ENCODE measurements around the gene SNED1.

- no peak for TF ChIP-seq EZH2 (IDR thresholded peaks at IDR 0.05; ENCODE audit: low read depth, unreplicated experiment)
- no peak for TF ChIP-seq CTCF (conservative IDR thresholded peaks at IDR 0.05; ENCODE audit: low read depth in 2 of 2)
- TF ChIP-seq REST (IDR thresholded peaks at IDR 0.05; ENCODE audit: unreplicated experiment) = no peak
- TF ChIP-seq JUNB (IDR thresholded peaks at IDR 0.05; ENCODE audit: unreplicated experiment) = no peak
- TF ChIP-seq POLR2AphosphoS5 (IDR thresholded peaks at IDR 0.05; ENCODE audit: low read depth) = no peak
- TF ChIP-seq EZH2phosphoT487 (IDR thresholded peaks at IDR 0.05; ENCODE audit: unreplicated experiment) = no peak
- no peak for TF ChIP-seq CREB1 (CRISPR knock-in tag; IDR thresholded peaks at IDR 0.05; ENCODE audit: low read depth)
- no peak for TF ChIP-seq ETS1 (IDR thresholded peaks at IDR 0.05)
- TF ChIP-seq ZNF462 (CRISPR knock-in tag; IDR thresholded peaks at IDR 0.05) = no peak
- no peak for TF ChIP-seq ZNF114 (CRISPR knock-in tag; IDR thresholded peaks at IDR 0.05)
These were observed 98.6 kb downstream of the SNED1 start for GRCh38 chr2:241096979-241097378.

All from GM23338 (cell line).